GM18867 (cell line): ENCODE measurements around the gene FGF9.
A peak's percentile ranks its signal among the peaks of the same experiment; 100 is the strongest.

Experiments
- ATAC-seq: cut with Tn5 transposase; IDR thresholded peaks from one replicate; pipeline ENCODE4 v1.9.1; 2021; ENCODE audit warnings: mild to moderate bottlenecking, moderate library complexity; ENCODE audit not compliant: unreplicated experiment

The FGF9 gene

DNA sequence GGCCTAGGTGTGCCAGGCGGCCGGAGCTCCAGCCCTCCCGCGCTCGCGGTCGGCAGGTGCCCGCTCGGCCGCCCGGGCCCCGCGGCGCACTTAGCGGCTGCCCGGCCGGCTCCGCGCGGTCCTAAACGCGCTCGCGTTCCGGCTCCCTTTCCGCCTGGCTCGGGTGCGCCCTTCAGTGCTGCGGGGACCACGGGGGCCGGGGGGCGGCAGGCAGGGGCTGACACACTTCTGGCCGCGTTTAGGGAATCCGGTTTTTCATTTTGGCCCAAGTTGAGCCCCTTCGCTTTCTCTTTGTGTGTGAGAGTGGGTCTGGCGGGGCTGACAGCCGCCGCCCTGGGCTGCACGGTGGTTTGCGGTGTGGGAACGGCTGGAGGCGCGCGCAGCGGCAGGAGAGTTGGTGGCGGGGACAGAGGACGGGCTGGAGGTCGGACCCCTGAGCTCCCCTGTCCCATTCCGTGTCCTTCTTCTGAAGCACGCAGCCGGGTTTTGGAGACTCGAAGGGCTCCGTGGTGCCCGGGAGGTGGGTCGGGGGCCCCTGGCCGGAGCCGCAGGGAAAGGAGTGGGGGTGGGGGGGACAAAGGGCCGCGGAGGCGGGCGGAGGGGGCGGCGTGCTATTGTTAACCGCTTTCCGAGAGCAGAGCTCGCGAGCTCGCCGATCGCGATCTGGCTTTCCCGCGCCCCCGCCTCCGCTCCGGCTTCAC, 3.1 kb downstream of the FGF9 start:
- peak; percentile 41 for ATAC-seq

DNA sequence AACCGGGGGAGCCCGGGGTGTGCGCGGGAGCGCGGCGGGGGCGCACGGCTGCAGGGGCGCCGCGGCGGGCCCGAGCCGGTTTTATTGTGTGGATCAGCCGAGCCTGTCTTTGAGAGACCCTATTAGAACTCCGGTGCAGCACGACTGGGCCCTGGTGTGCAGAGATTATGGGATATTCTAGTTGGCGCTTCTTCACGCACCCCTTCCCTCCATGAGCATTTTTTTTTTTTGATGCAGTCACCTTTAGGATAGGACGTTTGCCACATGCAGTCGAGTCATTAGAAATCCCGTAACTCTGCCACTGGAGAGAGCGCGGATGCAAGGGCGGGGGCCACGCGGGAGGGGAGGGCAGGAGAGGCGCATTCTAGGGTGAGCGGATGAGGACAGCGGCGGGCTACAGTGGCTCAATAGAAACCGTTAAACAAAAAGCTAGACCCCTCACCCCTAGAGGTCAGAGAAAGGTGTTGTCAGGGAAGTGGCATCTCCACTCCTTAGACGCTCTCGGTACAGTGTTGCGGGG, 3.7 kb downstream of the FGF9 start:
- ATAC-seq, result no peak

DNA sequence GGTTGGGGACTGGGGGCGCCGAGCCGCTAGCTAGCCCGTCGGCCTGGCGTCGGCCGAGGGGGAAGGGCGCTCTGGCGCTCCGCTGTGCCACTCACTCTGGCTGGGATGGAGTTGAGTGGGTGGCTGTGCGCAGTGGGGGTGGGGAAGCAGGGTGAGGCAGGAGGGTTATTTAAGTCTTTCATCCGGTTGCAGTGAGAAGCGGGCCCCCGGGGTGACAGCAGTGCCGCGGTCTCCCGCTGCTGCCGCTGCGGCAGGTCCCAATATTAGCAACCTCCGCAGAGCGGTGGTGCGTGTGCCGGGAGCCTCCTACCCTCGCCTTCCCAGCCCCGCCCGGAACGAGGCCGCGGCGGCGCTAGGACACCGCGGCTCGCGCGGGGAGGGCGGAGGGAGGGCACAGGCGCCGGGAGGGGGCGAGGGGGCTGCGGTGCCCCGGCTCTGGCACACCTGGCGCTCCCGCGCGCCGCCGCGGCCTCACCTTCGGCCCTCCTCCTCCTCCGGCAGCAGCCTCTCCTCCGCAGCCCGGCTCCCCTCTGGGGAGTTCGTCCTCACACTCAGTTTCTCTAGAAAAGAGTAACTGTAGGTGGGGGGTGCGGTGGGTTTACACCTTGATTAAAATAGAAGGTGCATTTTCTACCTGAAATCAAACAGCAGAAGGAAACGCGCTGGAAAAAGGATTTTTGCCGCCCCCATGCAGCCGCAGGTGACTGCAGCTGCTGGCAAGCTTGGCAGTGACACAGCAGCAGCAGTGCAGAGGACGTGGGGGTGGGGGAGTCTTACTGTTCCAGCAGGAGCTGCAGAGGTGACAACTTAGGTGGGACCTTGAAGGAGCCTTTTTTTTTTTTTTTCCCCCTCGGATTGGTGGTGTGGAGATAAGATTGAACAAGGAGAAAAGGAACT, 4.5 kb downstream of the FGF9 start:
- ATAC-seq, result no peak

DNA sequence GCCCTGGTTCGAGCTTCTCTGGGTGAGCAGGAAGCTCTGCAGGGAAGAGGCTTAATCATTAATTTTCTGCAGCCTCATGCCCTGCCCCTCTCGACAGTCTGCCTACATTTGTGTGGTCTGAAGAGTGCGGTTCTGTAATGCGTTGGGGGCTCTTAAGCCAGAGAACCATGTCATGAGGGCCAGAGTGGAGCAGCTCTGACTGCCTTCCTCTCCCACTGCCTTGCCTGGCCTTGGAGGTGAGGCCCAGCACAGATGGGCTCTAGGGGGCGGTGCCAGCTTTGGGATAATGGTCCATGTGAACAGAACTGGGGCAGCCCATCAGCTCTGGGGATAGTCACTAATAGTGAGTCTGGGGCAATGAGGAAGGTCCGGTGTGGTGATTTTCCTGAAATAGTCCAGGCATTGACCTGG, 5.7 kb downstream of the FGF9 start:
- ATAC-seq, result no peak

DNA sequence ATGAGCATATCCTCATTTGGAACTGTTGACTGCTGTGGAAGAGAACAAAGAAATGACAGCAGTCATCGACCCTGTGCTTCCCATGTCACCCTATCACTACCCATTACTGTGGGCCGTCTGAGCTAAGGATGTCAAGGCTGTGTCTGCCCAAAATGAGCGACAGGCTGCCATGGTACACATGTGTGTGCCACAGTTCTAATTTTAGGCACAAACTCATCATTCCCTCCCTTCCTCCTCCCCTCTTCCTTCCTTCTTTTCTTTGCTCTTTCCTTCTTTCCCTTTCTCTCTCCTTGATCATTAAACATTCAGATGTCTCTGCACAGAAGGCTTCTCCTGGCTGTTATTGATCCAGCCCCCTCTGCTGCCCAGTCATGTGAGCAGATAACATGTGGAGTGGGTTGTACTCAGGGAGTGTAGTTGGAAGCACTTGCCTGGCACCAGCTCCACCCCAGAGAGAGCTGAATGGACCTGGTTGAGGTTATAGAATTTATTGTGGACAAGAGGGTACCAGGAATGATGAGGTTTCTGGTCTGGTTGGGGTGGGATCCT, 6.3 kb downstream of the FGF9 start:
- no peak for ATAC-seq

DNA sequence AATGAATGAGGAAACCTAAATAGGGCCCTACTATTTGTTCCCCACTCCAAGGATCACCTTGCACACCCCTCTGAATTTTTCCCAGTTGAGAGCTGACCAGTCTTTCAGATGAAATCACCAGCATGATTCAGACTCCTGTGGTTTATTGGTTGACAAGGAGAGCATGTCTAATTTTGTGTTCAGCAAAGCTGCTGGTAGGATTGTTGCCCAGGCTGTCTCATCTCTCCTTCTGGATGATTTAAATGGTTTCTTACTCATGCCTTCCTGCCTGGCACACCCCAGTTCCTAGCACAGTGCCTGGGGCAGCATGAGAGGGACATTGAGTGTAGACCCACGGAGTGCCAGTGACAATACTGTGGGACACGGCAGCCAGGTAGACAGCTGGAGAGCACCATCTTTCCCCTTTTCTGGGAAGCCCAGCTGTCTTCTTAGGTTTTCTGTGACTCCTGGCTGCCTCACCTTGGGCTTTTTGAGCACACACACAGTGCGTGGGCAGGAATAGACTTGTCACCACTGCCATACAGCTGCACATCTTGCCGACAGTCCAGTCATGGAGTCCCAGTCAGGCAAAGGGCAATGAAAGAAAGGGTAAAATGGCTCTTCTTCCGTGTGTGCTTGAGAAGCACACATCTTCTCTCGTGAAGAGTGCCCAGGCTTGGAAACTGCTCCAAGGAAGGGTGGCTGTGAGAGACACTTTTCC, 12.3 kb downstream of the FGF9 start:
- no peak for ATAC-seq

DNA sequence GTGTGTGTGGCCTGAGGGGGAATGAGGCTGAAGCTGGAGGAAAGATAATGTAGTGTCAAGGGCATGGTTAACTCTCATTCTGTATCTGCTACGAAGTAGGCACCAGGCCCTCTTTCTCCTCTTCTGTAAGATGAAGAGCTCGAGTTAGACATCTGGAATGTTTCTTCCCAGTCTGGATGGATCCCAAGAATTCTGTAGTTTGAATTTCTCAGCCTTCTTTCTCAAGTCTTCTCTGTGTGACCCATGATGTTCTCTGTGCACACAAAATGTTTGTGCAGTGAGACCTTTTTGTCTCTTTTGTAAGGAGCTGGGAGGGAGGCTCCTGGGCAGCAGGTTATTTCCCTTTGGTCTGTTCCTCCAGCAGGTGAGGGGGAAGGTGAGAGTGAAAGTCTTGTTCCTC, 13.7 kb downstream of the FGF9 start:
- ATAC-seq, result no peak

DNA sequence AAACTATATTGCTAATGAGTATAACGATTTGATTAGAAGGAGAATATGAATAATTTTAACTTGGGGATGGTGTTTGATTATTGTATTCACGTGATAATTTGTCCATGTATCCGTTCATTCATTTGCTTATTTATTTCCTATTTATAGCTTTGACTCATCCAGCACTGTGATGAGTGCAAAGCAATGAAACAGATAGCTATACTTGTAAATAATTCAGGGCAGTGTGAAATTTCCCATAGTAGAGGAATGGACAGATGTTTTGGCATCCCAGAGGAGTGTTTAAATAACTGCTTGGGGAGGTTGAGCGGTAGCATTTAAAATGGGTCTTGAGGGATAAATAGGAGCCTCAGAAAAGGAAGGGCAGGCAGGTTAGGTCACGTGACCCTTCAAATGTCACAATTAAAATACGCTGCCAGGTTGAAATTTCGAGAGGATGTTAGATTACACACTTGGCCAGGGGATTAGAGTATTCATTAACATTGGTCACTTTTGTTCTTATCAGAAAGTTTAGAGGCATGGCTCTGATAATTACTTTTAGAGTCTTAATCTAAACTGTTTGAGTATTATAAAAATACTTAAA, 14.7 kb downstream of the FGF9 start:
- no peak for ATAC-seq

DNA sequence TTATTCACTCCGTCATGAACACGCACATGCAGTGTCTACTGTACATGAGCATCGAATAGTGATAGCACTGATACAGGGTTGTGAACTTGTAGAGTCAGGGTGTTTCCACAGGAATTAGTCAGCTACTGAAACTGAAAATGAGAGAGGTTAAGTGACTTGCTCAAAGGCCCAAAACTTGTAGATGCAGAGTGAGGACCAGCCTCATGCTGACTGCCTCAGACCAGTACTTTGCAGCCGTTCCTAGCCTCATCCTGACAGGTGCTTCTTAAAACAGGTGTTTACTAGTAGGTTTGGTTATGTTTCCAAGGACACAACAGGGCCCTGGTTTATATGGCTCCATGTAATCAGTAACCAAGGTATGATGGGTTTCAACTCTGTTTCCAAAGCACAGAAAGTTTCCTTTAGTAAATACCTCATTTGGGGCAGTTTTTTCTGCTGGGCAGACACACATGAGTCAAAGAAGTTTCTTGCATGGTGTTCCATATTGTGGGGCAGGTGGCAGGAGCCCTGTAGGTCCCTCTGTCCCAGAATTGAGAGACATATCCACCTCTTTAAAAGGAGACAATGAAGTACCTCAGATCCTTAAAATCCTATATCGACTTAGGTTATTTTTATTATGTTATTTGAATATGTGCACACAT, 16.0 kb downstream of the FGF9 start:
- peak; percentile 98 for ATAC-seq

DNA sequence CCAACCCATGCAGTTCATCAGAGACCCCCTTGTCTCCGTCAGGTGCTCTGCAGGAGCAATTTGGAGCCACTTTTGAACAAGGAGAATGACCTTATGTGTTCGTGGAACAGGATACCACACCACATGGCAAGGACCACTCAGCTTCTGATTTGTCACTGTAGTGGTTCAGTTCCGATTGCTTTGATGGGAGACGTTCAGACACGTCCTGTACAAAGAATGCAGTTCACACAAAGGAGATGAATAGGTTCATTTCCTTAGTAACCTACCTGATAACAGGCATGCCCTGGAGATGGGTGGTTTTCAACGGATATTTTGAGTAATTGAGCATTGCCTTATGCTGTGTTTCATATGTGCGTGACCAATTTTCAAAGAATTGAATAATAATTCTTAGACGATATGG, 17.2 kb downstream of the FGF9 start:
- no peak for ATAC-seq

DNA sequence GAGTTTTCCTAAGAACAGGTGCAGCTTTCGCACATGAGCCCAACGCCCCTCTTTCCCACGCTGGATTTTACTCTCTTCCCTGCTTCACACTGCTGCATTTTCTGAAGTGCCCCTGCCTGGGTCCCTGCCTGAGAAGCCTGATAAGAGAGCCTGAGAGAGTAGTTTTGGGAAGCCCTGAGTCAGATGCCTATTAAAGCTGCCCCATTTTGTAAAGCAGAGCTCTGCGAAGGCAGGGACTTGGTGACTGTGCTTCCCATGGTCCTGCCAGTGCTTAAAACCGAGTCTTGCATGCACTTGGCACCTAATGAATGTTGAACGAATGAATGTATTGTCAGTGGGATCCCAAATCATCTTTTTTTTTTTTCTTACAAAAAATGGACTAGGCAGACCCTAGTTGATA, 18.2 kb downstream of the FGF9 start:
- no peak for ATAC-seq

DNA sequence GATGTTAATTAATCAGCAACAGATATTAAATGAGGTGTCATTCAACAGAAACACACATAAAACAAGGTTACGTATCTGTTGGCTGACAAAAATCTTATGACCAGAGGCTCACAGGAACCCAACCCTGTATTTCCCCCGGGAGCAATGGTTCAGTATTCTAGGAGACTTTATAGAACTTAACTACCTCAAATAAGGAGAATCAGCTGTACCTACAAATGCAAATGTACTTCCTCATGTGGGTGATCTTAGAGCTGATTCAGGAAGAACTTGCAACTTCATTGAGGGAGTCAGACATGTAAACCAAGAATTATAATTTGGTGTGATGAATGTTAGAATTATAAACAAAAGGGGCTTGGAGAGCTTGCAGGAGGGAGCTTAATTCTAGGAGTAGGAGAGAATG, 20.1 kb downstream of the FGF9 start:
- no peak for ATAC-seq

DNA sequence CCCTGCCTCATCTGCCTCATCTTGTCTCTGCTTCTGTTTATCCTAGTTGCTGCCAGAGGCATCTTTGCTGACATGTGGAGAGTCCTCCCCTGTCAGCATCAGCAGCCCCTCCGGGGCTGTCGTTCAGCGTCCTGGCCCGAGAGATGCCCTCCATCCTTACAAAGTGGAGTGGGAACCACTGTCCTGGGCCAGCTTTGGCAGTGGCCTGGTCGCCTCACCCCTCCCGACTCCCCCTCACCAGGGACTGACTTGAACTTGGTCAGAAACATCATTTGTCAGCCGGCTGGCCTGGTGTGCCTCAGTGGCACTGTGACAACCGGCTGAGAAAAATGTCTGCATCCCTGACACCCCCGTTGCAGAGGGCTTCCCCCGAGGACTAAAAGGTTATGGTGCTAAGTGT, 20.6 kb downstream of the FGF9 start:
- no peak for ATAC-seq

DNA sequence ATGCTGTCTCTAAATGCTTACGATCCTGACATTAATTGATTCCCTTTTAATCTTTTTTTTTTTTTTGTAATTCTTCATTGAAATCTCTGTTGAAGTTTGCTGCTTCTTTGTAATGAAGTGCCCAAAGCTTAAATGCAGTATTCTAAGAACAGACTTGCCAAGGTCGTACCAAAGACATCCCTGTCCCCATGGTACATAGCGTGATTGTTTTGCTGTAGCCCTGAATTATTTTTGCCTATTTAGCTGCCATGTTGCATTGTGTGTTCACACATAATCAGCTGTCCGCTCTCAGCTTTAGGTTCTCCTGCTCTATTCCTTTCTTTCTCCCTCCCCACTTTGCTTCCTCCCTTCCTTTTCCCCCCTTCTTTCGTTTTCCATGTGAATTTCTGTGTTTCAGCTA, 21.1 kb downstream of the FGF9 start:
- ATAC-seq, result no peak

DNA sequence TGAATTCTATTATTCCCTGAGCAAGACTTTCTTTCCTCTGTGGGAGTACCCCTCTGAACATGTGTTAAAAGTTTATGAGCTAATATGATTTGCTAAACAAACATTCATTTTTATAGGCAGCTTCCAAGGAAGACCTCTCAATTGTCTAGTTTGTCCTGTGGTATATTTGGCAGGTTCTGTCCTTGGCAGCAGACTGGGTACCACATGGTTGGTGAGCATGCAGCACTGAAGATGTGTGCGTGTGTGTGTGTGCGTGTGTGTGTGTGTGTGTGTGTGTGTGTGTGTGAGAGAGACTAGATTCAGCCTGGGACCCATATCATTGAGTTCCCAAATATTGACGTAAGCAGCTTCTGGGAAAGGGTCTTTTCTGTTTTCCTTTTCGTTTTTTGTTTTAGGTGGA, 24.0 kb downstream of the FGF9 start:
- no peak for ATAC-seq

DNA sequence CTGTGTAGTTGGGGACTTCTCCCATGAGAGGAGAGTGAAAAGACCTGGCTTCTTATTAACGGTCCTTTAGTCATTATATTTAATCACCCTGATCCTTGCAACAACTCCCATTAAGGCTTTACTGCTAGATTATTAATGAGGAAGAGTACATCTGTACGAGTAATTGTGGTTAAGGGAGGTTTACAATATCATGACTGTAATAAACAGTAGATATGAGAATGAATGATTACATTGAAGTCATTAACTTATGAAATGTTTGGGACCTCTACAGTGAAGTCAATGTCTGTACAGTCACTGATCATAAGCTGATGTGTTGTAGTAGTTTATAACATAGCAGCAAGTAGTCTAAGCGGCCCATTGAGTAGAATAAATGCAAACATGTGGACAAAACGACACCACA, 24.7 kb downstream of the FGF9 start:
- ATAC-seq, result no peak

DNA sequence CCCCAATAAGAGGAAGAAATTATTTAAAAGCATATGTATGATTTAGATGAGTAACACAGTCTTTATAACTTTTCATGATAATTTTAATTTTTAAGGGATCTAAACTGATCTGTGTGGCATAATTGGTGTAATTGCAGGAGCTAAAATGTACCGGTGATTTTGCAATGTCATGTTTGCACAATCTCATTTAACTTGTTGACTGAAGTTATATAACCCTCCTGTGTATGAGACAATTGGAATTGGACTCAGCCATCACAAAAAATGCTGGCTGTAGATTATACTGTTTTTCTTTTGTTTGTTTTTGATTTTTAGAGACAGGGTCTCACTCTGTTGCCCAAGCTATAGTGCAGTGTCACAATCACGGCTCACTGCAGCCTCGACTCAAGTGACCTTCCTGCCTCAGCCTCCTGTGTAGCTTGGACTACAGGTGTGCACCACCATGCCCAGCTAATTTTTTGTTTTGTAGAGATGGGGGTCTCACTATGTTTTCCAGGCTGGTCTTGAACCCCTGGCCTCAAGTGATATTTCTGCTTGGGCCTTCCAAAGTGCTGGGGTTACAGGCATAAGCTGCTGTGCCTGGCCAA, 26.1 kb downstream of the FGF9 start:
- ATAC-seq, result no peak

DNA sequence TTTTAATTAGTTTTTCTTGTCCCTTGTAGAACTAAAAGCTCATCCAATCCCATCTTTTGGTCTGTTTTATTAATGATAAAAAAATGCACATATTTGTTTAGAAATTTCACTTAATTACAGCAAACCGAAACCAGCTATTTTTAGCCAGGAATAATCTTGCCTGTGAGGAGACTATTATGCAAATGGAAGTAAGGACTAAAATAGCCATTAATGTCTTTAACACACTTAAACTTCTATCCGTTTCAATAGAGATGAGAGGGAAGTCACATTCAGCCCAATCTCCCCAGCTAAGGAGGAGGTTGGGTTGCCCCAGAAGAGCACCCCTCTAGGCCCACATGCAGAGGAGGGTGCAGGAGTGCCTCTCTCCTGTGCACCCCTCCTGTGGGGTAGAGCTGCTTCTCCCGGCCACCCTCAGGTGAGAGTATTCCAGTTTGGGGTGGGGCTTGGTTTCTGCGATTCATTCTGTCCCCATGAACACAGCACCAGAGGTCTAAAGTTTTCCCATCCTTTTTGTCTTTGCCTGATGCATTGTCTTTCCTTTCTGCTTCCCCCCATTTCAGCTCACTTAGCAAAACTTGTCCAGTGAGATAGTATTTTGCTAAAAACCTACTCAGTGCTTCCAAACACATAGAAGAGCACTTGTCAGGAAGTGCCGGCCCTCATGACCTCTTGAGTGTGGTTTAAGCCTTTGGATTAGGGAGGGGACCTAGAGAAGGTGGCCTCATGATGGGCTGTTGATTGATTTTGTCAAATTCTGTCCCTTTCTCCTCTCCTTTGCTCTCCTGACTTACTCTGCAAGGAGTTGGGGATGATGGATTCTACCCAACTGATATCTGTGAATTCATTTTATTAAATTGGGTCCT, 28.2 kb downstream of the FGF9 start:
- no peak for ATAC-seq

DNA sequence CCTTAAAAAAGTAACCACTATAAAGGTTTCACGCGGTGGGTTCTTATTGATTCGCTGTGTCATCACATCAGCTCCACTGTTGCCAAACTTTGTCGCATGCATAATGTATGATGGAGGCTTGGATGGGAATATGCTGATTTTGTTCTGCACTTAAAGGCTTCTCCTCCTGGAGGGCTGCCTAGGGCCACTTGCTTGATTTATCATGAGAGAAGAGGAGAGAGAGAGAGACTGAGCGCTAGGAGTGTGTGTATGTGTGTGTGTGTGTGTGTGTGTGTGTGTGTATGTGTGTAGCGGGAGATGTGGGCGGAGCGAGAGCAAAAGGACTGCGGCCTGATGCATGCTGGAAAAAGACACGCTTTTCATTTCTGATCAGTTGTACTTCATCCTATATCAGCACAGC, 30.6 kb downstream of the FGF9 start:
- ATAC-seq, result no peak
